ENCODE measurements around the gene PRAMEF1. TPM values are rescaled to one million over a fixed set of nuclear protein-coding genes. Genes with fewer than 3 reads are reported as not detected.

The PRAMEF1 gene
- total and polyA plus RNA-seq, 10 of the 15 experiments (the other 5 are each of a cell fraction or from before 2014, with no cell fraction given), result not detected

GRCh38 chr1:12756273-12756672, 34.9 kb upstream of the PRAMEF1 start:
- WGBS (ENCODE audit: insufficient coverage, insufficient replicate concordance, low lambda C conversion rate, missing lambda C conversion rate), result 0% methylated on average over 2 of the region's 2 CpGs
- Histone ChIP-seq H2AFZ (ENCODE audit: control insufficient read depth, low read depth, low read length) (no peak overlapping the region), H3K36me3 (ENCODE audit: control insufficient read depth in 2 of 2, insufficient read depth in 2 of 2, low read length in 1 of 2) (no peaks in the 10 kb centered on the region), H3K27me3 (replicated peaks in 1 of 2; ENCODE audit: control insufficient read depth in 2 of 2, insufficient read depth in 2 of 2, low read length in 1 of 2) (peaks cover 1 to 3% of the 10 kb centered on the region in 2 experiments; a peak in 3 of 4 replicates), H4K20me1 (ENCODE audit: control insufficient read depth, insufficient read depth) (no peaks in the 10 kb centered on the region), H3K27ac (ENCODE audit: control insufficient read depth, insufficient read depth) (no peak overlapping the region), H3K4me1 (ENCODE audit: control insufficient read depth, insufficient read depth, low read length) (no peaks in the 10 kb centered on the region), H3K9me3 (replicated peaks; ENCODE audit: control insufficient read depth, insufficient read depth, low read length) (no peaks in the 10 kb centered on the region), H3K9ac (ENCODE audit: control insufficient read depth, insufficient read depth, low read length) (no peak overlapping the region), H3K79me2 (ENCODE audit: control insufficient read depth, insufficient read depth, low read length) (no peaks in the 10 kb centered on the region), H3K4me2 (ENCODE audit: control insufficient read depth, insufficient read depth) (no peak overlapping the region), H3K4me3 (no peak overlapping the region)
- FAIRE-seq (no peak), ATAC-seq (no peak), DNase-seq (ENCODE audit: low read depth, low spot score) (no peak)
- ChIA-PET RAD21 (ENCODE audit: unreplicated experiment) (no interaction called here), SMC1A (ENCODE audit: uncharacterized antibody, unreplicated experiment) (no interaction called here), CTCF (no interaction called here), POLR2A (no interaction called here)
- in situ Hi-C loops (cut with MboI), result no loop called here
- no TSS peak for BruUV-seq (replicated peaks)
- intact Hi-C loops (cut with micrococcal nuclease; ENCODE audit: unreplicated experiment), result no loop called here
- no peak for TF ChIP-seq EP300 (IDR thresholded peaks at IDR 0.05; ENCODE audit: borderline replicate concordance in 1 of 2, control insufficient read depth in 1 of 2, low read depth in 2 of 2, low read length in 2 of 2)
- no peak for TF ChIP-seq CBX3 (IDR thresholded peaks at IDR 0.05; ENCODE audit: borderline replicate concordance, low read depth)
- TF ChIP-seq MYB (IDR thresholded peaks at IDR 0.05; ENCODE audit: borderline replicate concordance, low read depth, low read length), result no peak
- TF ChIP-seq RELB (IDR thresholded peaks at IDR 0.05; ENCODE audit: low read depth), result no peak
- TF ChIP-seq DPF2 (IDR thresholded peaks at IDR 0.05), result no peak
- TF ChIP-seq, protein P1, sequence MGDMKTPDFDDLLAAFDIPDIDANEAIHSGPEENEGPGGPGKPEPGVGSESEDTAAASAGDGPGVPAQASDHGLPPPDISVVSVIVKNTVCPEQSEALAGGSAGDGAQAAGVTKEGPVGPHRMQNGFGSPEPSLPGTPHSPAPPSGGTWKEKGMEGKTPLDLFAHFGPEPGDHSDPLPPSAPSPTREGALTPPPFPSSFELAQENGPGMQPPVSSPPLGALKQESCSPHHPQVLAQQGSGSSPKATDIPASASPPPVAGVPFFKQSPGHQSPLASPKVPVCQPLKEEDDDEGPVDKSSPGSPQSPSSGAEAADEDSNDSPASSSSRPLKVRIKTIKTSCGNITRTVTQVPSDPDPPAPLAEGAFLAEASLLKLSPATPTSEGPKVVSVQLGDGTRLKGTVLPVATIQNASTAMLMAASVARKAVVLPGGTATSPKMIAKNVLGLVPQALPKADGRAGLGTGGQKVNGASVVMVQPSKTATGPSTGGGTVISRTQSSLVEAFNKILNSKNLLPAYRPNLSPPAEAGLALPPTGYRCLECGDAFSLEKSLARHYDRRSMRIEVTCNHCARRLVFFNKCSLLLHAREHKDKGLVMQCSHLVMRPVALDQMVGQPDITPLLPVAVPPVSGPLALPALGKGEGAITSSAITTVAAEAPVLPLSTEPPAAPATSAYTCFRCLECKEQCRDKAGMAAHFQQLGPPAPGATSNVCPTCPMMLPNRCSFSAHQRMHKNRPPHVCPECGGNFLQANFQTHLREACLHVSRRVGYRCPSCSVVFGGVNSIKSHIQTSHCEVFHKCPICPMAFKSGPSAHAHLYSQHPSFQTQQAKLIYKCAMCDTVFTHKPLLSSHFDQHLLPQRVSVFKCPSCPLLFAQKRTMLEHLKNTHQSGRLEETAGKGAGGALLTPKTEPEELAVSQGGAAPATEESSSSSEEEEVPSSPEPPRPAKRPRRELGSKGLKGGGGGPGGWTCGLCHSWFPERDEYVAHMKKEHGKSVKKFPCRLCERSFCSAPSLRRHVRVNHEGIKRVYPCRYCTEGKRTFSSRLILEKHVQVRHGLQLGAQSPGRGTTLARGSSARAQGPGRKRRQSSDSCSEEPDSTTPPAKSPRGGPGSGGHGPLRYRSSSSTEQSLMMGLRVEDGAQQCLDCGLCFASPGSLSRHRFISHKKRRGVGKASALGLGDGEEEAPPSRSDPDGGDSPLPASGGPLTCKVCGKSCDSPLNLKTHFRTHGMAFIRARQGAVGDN (IDR thresholded peaks at IDR 0.05), result no peak
- TF ChIP-seq HCFC1 (IDR thresholded peaks at IDR 0.05; ENCODE audit: low read length), result no peak
- TF ChIP-seq CHD1 (IDR thresholded peaks at IDR 0.05; ENCODE audit: low read depth, low read length), result no peak
- TF ChIP-seq PAX5 (IDR thresholded peaks at IDR 0.05; ENCODE audit: borderline replicate concordance, low read depth, low read length), result no peak
- no peak for TF ChIP-seq RELA (IDR thresholded peaks at IDR 0.05; ENCODE audit: borderline replicate concordance, partially characterized antibody)
- no peak for TF ChIP-seq USF1 (IDR thresholded peaks at IDR 0.05; ENCODE audit: borderline replicate concordance, extremely low read length, insufficient read depth, low read depth, low read length)
- no peak for TF ChIP-seq CBX5 (IDR thresholded peaks at IDR 0.05; ENCODE audit: low read depth)
- TF ChIP-seq NR2C2 (IDR thresholded peaks at IDR 0.05; ENCODE audit: borderline replicate concordance, control insufficient read depth, insufficient read length, low read depth), result no peak
- no peak for TF ChIP-seq SIX5 (IDR thresholded peaks at IDR 0.05; ENCODE audit: low read depth, low read length, severe bottlenecking)
- TF ChIP-seq, protein P2, sequence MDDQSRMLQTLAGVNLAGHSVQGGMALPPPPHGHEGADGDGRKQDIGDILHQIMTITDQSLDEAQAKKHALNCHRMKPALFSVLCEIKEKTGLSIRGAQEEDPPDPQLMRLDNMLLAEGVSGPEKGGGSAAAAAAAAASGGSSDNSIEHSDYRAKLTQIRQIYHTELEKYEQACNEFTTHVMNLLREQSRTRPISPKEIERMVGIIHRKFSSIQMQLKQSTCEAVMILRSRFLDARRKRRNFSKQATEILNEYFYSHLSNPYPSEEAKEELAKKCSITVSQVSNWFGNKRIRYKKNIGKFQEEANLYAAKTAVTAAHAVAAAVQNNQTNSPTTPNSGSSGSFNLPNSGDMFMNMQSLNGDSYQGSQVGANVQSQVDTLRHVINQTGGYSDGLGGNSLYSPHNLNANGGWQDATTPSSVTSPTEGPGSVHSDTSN (IDR thresholded peaks at IDR 0.05; ENCODE audit: insufficient replicate concordance, low read depth, low read length), result no peak
- no peak for TF ChIP-seq SMARCA5 (IDR thresholded peaks at IDR 0.05)
